ENCODE data around the gene FNDC3A. TPM values are rescaled to one million over a fixed set of nuclear protein-coding genes. Genes with fewer than 3 reads are reported as not detected.

FNDC3A gene
- total RNA-seq, 1 donor from 2014 or later, result 69.3 TPM

DNA sequence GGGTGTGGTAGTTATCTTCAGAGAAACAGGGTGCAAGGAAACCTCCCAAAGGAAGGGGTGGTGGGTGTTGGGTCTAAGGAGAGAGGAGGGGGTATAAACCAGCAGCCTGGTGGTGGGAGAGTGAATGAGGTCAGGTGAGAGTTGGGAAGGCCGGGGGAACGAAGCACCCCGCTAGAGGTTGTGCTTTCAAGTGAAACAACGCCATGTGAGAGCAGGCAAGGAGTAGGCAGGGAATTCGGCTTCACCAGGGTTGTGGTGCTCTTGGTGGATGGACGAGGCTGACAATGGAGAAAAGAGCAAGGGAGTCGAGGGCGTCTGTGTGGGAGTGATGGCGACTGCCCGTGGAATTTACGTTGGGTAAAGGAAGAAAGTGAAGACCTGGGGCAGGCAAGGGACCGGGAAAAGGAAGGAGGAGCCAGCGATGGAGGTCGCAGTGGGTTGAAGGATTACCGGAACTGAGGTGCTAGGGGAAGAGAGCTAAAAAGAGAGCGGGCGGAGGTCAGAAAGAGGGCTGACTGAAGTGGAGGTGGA, 242.3 kb downstream of the FNDC3A start:
- Histone ChIP-seq H3K9me3 (ENCODE audit: low read depth) (no peaks in the 10 kb centered on the region), H3K27me3 (peaks cover 71% of the 10 kb centered on the region), H3K4me3 (peak overlapping the region; percentile 42), H4K20me1 (ENCODE audit: low read depth) (peaks cover 4% of the 10 kb centered on the region), H3K79me2 (ENCODE audit: low read depth) (no peaks in the 10 kb centered on the region), H2AFZ (replicated peaks) (peak overlapping the region; percentile 28), H3F3A (ENCODE audit: low read depth) (peaks cover 17% of the 10 kb centered on the region), H3K27ac (no peak overlapping the region), H3K9ac (no peak overlapping the region), H3K4me2 (peak overlapping the region; percentile 73), H3K36me3 (no peaks in the 10 kb centered on the region), H3K4me1 (no peaks in the 10 kb centered on the region)
- DNase-seq (ENCODE audit: low spot score), result no peak
- H3K4me1 Mint-ChIP-seq, result peaks cover 29% of the 10 kb centered on the region
- H3K9me3 Mint-ChIP-seq, result peaks cover 2% of the 10 kb centered on the region
- H3K4me3 Mint-ChIP-seq, result peak overlapping the region; percentile 19
- TF ChIP-seq, protein P1, sequence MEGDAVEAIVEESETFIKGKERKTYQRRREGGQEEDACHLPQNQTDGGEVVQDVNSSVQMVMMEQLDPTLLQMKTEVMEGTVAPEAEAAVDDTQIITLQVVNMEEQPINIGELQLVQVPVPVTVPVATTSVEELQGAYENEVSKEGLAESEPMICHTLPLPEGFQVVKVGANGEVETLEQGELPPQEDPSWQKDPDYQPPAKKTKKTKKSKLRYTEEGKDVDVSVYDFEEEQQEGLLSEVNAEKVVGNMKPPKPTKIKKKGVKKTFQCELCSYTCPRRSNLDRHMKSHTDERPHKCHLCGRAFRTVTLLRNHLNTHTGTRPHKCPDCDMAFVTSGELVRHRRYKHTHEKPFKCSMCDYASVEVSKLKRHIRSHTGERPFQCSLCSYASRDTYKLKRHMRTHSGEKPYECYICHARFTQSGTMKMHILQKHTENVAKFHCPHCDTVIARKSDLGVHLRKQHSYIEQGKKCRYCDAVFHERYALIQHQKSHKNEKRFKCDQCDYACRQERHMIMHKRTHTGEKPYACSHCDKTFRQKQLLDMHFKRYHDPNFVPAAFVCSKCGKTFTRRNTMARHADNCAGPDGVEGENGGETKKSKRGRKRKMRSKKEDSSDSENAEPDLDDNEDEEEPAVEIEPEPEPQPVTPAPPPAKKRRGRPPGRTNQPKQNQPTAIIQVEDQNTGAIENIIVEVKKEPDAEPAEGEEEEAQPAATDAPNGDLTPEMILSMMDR (IDR thresholded peaks at IDR 0.05), result no peak
- TF ChIP-seq EZH2phosphoT487 (IDR thresholded peaks at IDR 0.05) (no peak), EZH2 (IDR thresholded peaks at IDR 0.05) (peak; percentile 24)
- peaks cover 55% of the 10 kb centered on the region for H3K27me3 Mint-ChIP-seq (ENCODE audit: insufficient read depth, low read depth)
- H3K27ac Mint-ChIP-seq, result no peak overlapping the region
- peaks cover 1% of the 10 kb centered on the region for H3K36me3 Mint-ChIP-seq

DNA sequence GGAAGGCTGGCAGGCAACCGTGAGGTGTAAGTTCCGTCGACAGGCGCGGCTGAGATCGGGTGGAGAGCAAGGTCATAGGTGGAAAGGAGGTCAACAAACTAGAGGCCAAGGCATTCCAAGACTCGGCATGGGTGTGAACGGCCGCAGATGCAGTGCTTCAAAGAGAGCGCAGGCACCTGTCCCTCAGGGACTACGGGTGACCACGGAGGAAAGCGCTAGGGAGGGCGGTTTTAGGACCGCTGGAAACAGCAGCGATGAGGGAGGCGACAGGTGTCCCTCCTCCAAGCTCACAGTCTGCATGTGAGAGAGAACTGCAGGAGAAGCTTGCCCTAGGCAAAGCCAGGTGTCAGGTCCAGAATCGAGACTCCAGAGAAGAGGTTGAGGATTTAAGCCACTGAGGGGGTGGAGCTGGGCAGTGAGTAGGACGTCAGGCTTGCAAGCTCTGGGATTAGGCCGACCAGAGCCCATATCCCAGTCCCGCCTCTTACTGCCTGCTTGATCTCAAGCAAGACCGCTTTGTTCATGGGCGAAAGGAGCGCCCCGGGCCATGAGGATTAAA, 242.9 kb downstream of the FNDC3A start:
- Histone ChIP-seq H2AFZ (replicated peaks) (peak overlapping the region; percentile 28), H3K27ac (no peak overlapping the region), H3K4me3 (peak overlapping the region; percentile 42), H3K9ac (no peak overlapping the region), H3K79me2 (ENCODE audit: low read depth) (no peaks in the 10 kb centered on the region), H3F3A (ENCODE audit: low read depth) (peaks cover 17% of the 10 kb centered on the region), H3K36me3 (no peaks in the 10 kb centered on the region), H3K27me3 (peaks cover 77% of the 10 kb centered on the region), H3K4me1 (no peaks in the 10 kb centered on the region), H3K9me3 (ENCODE audit: low read depth) (no peaks in the 10 kb centered on the region), H4K20me1 (ENCODE audit: low read depth) (peaks cover 4% of the 10 kb centered on the region), H3K4me2 (peak overlapping the region; percentile 73)
- H3K9me3 Mint-ChIP-seq, result peaks cover 2% of the 10 kb centered on the region
- TF ChIP-seq, protein P1 (IDR thresholded peaks at IDR 0.05), result no peak
- no peak for TF ChIP-seq EZH2 (IDR thresholded peaks at IDR 0.05)
- no peak for TF ChIP-seq EZH2phosphoT487 (IDR thresholded peaks at IDR 0.05)
- DNase-seq (ENCODE audit: low spot score), result peak; percentile 85
- H3K27me3 Mint-ChIP-seq (ENCODE audit: insufficient read depth, low read depth), result peaks cover 55% of the 10 kb centered on the region
- peak overlapping the region; percentile 15 for H3K4me3 Mint-ChIP-seq
- H3K36me3 Mint-ChIP-seq, result peaks cover 1% of the 10 kb centered on the region
- H3K27ac Mint-ChIP-seq, result no peak overlapping the region
- peaks cover 29% of the 10 kb centered on the region for H3K4me1 Mint-ChIP-seq

DNA sequence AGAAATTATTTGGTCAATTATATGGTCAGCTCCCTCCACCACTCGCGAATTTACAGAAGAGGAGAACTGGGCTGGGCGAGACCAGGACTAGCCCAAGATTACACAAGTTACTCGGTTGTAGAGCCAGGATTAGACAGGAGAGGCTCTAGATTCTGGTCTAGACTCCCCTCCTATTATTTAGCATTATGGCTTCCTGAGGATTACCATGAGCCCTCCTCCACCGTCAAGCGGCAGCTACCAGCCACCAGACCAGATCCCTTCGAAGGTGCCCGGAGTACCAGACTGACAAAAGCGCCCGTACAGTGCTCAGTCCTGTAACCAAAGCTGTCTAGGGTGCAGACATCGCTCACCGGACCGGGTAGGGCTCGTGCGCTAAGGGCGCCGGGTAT, 243.9 kb downstream of the FNDC3A start:
- peak overlapping the region; percentile 70 for H3K4me2 ChIP-seq
- H3K4me3 ChIP-seq, result peak overlapping the region; percentile 38
- H3K9me3 ChIP-seq (ENCODE audit: low read depth), result no peaks in the 10 kb centered on the region
- peaks cover 1% of the 10 kb centered on the region for H3K36me3 Mint-ChIP-seq
- H3K4me1 Mint-ChIP-seq, result peaks cover 22% of the 10 kb centered on the region
- no peaks in the 10 kb centered on the region for H3K79me2 ChIP-seq (ENCODE audit: low read depth)
- H4K20me1 ChIP-seq (ENCODE audit: low read depth), result peaks cover 4% of the 10 kb centered on the region
- peak overlapping the region; percentile 94 for H2AFZ ChIP-seq (replicated peaks)
- H3K27ac Mint-ChIP-seq, result no peak overlapping the region
- peaks cover 53% of the 10 kb centered on the region for H3K27me3 Mint-ChIP-seq (ENCODE audit: insufficient read depth, low read depth)
- DNase-seq (ENCODE audit: low spot score), result no peak
- H3K4me3 Mint-ChIP-seq, result peak overlapping the region; percentile 15
- no peak overlapping the region for H3K9ac ChIP-seq
- H3K27me3 ChIP-seq, result peaks cover 87% of the 10 kb centered on the region
- peaks cover 2% of the 10 kb centered on the region for H3K9me3 Mint-ChIP-seq
- H3K36me3 ChIP-seq, result no peaks in the 10 kb centered on the region
- TF ChIP-seq, protein P1 (IDR thresholded peaks at IDR 0.05), result no peak
- TF ChIP-seq EZH2phosphoT487 (IDR thresholded peaks at IDR 0.05), result no peak
- no peak for TF ChIP-seq EZH2 (IDR thresholded peaks at IDR 0.05)
- peaks cover 17% of the 10 kb centered on the region for H3F3A ChIP-seq (ENCODE audit: low read depth)
- no peaks in the 10 kb centered on the region for H3K4me1 ChIP-seq
- H3K27ac ChIP-seq, result no peak overlapping the region

All from neural progenitor cell (in vitro differentiated cells).